ENCODE measurements around the gene CD1B.
"Not testable (repeated sequence)": the region's sequence is repeated elsewhere in the genome, so short reads cannot be mapped to it uniquely, and the experiment has no call there.

Gene CD1B

DNA sequence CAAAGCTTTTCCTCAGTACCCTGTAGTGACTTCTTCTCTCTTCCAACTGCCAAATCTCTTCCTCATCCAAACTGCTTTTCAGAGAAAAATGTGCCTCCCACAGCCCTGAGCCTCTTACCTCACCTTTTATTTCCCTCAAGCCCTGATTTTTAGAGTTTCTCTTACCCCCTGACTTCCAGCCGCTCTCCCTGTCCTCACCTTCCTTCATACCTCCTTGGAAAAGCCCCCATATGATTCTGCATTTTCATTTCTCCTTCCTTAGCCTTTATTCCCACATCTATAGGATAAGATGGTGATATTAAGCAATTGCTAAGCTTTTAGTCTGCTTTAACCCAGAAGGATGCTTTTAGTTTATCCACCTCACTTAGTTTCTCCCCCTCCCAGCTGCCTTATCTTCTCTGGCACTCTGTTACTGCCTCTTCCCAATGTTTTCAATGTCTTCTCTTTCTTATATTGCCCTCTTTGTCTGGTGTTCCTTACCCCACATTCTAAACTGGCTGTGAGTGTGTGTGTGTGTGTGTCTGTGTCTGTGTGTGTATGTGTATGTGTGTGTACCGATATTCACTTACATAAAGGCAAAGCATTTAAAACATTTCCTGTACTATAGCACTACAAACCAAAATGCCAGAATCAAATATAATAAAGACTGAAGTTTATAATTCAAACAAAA is at the start of gene CD1B:
Gene CD1B (minus strand): TSS at position 51 of the 670 bp plus-strand sequence. CDS start 108 bp downstream, outside the sequence.
- no peak for DNase-seq (ENCODE audit: low spot score)

GRCh38 chr1:158374860-158375259 is 43.5 kb upstream of the CD1B start:
- DNase-seq (ENCODE audit: low spot score), result no peak

- DNase-seq (ENCODE audit: low spot score), result not testable (repeated sequence)
Measured at GRCh38 chr1:158374101-158374500, 42.8 kb upstream of the CD1B start.

DNA sequence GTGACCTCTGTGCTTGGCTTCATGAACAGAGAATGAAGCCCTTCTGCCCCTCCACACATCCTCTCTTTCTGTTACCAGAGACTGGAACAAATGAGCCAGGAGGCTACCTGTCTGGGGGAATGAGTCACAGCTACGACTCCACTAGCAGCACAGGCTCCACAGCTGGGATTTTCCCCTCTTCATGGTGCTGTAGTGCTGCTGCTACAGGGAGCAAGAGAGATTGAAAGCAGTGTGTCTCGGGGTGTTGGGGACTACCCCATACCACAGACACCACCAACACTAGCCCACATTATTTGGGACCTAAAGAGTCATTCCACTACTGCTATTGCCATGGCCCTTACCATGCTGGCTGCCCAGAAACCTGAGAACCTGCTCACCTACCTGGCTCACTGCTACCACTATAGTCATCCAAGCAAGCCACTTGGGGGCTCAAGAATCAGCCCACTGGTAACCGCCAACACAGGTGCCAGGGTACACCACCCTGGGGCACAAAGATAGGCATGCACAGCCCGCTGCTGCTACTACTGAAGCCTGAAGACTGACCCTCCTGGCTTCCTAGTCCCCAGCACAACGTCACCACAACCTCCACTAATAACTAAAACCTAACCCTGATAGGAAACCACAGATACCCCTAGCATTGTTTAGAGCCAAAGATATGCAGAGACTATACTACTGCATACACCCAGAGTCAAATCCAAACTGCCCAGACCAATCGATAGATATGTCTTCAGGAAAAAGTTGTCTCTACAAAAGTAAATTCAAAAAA is 40.0 kb upstream of the CD1B start:
- no peak for DNase-seq (ENCODE audit: low spot score)

GRCh38 chr1:158366783-158367182 is 35.5 kb upstream of the CD1B start:
- DNase-seq (ENCODE audit: low spot score), result no peak

GRCh38 chr1:158362941-158363340 is 31.6 kb upstream of the CD1B start:
- DNase-seq (ENCODE audit: low spot score), result no peak

DNA sequence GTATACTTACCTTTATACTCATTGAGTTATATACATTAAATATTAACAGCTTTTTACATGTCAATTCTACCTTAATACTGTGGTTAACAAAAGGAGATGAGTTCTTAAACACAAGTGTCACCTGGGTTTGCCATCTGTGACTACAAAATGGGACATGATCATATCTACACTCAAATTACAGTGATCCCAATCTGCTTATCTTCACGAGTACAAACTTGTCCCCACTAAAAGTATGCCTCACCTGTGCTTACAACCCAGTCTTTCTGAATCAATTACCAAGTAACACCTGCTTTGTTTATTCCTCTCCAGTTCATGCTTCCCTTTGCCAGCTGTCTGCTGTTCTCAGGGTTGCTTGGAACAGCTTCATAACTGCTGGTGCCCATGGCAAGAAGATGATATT is 31.2 kb upstream of the CD1B start:
- DNase-seq (ENCODE audit: low spot score), result no peak

DNA sequence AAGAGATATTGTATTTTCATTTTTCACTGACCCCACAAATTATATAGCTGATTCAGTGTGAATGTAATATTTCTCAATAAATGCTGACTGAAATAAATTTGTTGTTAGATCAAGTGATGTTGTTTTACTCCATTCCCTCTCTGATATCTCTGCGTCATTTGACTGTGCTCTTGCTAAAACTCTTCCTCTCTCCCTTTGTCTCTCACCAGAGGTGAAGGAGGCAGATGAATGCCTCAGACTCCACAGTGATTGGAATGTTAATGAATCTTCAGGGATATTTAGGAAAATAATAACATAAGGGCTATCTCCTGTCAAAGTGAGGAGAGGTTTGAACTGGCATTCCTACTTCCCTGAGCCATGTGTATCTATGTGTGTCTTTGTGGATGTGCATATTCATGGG is 26.1 kb upstream of the CD1B start:
- no peak for DNase-seq (ENCODE audit: low spot score)

- no peak for DNase-seq (ENCODE audit: low spot score)
Measured at GRCh38 chr1:158356616-158357015, 25.3 kb upstream of the CD1B start.

GRCh38 chr1:158355773-158356285 is 24.5 kb upstream of the CD1B start:
- DNase-seq (ENCODE audit: low spot score), result no peak

DNA sequence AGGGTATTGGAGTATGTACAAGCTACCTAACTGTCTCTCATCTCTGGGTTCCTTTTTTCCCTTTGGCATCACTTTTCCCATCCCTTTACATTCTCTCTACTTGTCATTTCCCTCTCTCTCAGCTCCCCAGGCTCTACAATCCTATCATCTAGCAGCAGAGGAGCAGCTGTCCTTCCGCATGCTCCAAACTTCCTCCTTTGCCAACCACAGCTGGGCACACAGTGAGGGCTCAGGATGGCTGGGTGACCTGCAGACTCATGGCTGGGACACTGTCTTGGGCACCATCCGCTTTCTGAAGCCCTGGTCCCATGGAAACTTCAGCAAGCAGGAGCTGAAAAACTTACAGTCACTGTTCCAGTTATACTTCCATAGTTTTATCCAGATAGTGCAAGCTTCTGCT is 22.9 kb upstream of the CD1B start:
- no peak for DNase-seq (ENCODE audit: low spot score)

GRCh38 chr1:158353303-158354075 is 22.2 kb upstream of the CD1B start, which contains the start of gene CD1E:
Gene CD1E, plus strand, starts transcription at chr1:158353894. Its CDS starts 95 bp downstream, at chr1:158353989.
- no peak for DNase-seq (ENCODE audit: low spot score)

- not testable (repeated sequence) for DNase-seq (ENCODE audit: low spot score)
Measured at GRCh38 chr1:158348946-158349345, 17.6 kb upstream of the CD1B start.

DNA sequence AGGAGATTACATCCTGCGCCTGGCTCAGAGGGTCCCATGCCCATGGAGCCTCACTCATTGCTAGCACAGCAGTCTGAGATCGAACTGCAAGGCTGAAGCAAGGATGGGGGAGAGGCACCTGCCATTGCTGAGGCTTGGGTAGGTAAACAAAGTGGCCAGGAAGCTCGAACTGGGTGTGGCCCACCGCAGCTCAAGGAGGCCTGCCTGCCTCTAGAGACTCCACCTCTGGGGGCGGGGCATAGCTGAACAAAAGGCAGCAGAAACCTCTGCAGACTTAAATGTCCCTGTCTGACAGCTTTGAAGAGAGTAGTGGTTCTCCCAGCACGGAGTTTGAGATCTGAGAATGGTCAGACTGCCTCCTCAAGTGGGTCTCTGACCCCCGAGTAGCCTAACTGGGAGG is 5.1 kb upstream of the CD1B start:
- DNase-seq (ENCODE audit: low spot score), result not testable (repeated sequence)

- DNase-seq (ENCODE audit: low spot score), result no peak
Measured at GRCh38 chr1:158335213-158335532, 3.8 kb upstream of the CD1B start.

- DNase-seq (ENCODE audit: low spot score), result no peak
Measured at GRCh38 chr1:158334526-158335212, 3.3 kb upstream of the CD1B start.

- DNase-seq (ENCODE audit: low spot score), result no peak
Measured at GRCh38 chr1:158333405-158334155, 2.2 kb upstream of the CD1B start.

GRCh38 chr1:158331106-158331425 is 265 bp downstream of the CD1B start:
- DNase-seq (ENCODE audit: low spot score), result no peak

- no peak for DNase-seq (ENCODE audit: low spot score)
Measured at GRCh38 chr1:158330391-158331105, 783 bp downstream of the CD1B start.

DNA sequence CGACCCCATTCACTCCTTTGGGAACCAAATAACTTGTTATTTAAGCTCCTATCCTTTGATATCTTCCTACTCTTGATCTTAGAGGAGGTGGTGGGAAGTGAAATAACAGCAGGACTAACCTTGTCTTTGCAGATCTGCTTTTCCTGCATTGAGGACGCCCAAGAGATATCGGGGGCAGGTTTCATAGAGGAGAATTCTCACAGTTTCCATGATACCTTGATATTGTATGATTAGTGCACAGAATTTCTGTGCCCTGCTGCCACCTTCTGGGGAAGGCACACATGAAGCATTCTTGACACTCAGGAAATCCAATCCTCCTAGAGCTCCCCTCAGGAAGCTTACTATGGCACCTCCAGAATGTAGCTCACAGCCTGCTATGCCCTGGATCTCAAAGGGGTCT is 1.6 kb downstream of the CD1B start:
- no peak for DNase-seq (ENCODE audit: low spot score)

GRCh38 chr1:158329300-158329699 is 2.0 kb downstream of the CD1B start:
- no peak for DNase-seq (ENCODE audit: low spot score)
